Activated CD4-positive, alpha-beta T cell treated with anti-CD3 and anti-CD28 coated beads, Interleukin-2, amount 10 ng/mL, durations not matched to agents 7 days and 5 days (primary cell): ENCODE results near the gene TACC2. TPM values are rescaled to one million over a fixed set of nuclear protein-coding genes. Genes with fewer than 3 reads are reported as not detected.

ENCODE experiments used
- CTCF ChIA-PET: fragments of 350-600 bp; sonication (Branson Sonifier 250); formaldehyde crosslinking; loops from one replicate; lab custom pipeline; 2021; ENCODE audit warnings: antibody characterized with exemption; lab: Charles Lee
- POLR2A ChIA-PET: fragments of 350-600 bp; sonication (Branson Sonifier 250); formaldehyde crosslinking; loops from one replicate; lab custom pipeline; 2021; ENCODE audit warnings: antibody characterized with exemption; lab: Charles Lee
- DNase-seq: peaks from one replicate; pipeline ENCODE4 v3.0.0-alpha.2; 2020
- H3K27ac Mint-ChIP-seq: one replicate; pipeline ENCODE4 v1.8.0; 2021; ENCODE audit warnings: mild to moderate bottlenecking, moderate library complexity, mixed read lengths
- H3K27me3 Mint-ChIP-seq: one replicate; pipeline ENCODE4 v1.8.0; 2021; ENCODE audit warnings: mixed read lengths
- H3K36me3 Mint-ChIP-seq: one replicate; pipeline ENCODE4 v1.8.0; 2021; ENCODE audit warnings: low read depth, mixed read lengths
- H3K4me1 Mint-ChIP-seq: one replicate; pipeline ENCODE4 v1.8.0; 2021; ENCODE audit warnings: mixed read lengths
- H3K4me3 Mint-ChIP-seq: one replicate; pipeline ENCODE4 v1.8.0; 2021; ENCODE audit warnings: mild to moderate bottlenecking, moderate library complexity, mixed read lengths
- H3K9me3 Mint-ChIP-seq: one replicate; pipeline ENCODE4 v1.8.0; 2021; ENCODE audit warnings: mixed read lengths
- total RNA-seq, 2 experiments: library from RNA; stranded (reverse); gene quantifications; one replicate each; pipeline ENCODE4 v1.2.3, GENCODE V29; 2021

Gene TACC2
- total RNA-seq, 2 experiments from 2014 or later = not detected

- POLR2A ChIA-PET = no interaction called here
- H3K27ac Mint-ChIP-seq = no peak overlapping the region
- no peaks in the 10 kb centered on the region for H3K36me3 Mint-ChIP-seq
- DNase-seq = no peak
- H3K4me3 Mint-ChIP-seq = no peak overlapping the region
- H3K27me3 Mint-ChIP-seq = peaks cover 72% of the 10 kb centered on the region
- H3K4me1 Mint-ChIP-seq = no peaks in the 10 kb centered on the region
- CTCF ChIA-PET = interaction anchor here (1.6 kb wide), 1 partner anchor 11 kb away, joined by 3 read pairs; no protein-coding TSS in a partner anchor
- no peaks in the 10 kb centered on the region for H3K9me3 Mint-ChIP-seq
Measured at GRCh38 chr10:122163174-122164022, 174.4 kb downstream of the TACC2 start.

- H3K4me3 Mint-ChIP-seq = no peak overlapping the region
- H3K4me1 Mint-ChIP-seq = no peaks in the 10 kb centered on the region
- ChIA-PET CTCF (no interaction called here), POLR2A (no interaction called here)
- peaks cover 74% of the 10 kb centered on the region for H3K27me3 Mint-ChIP-seq
- H3K9me3 Mint-ChIP-seq = no peaks in the 10 kb centered on the region
- DNase-seq = no peak
- H3K36me3 Mint-ChIP-seq = no peaks in the 10 kb centered on the region
- peak overlapping the region; percentile 50 for H3K27ac Mint-ChIP-seq
Measured at GRCh38 chr10:122164023-122164601, 175.1 kb downstream of the TACC2 start.

GRCh38 chr10:122164815-122165483 is 176.0 kb downstream of the TACC2 start:
- ChIA-PET POLR2A (no interaction called here), CTCF (no interaction called here)
- Mint-ChIP-seq H3K9me3 (no peaks in the 10 kb centered on the region), H3K4me3 (no peak overlapping the region), H3K36me3 (no peaks in the 10 kb centered on the region), H3K27me3 (peaks cover 72% of the 10 kb centered on the region), H3K27ac (no peak overlapping the region), H3K4me1 (no peaks in the 10 kb centered on the region)
- DNase-seq = no peak

- H3K4me1 Mint-ChIP-seq = no peaks in the 10 kb centered on the region
- no peak overlapping the region for H3K27ac Mint-ChIP-seq
- H3K27me3 Mint-ChIP-seq = peaks cover 67% of the 10 kb centered on the region
- POLR2A ChIA-PET = no interaction called here
- CTCF ChIA-PET = no interaction called here
- no peak overlapping the region for H3K4me3 Mint-ChIP-seq
- no peaks in the 10 kb centered on the region for H3K9me3 Mint-ChIP-seq
- DNase-seq = no peak
- H3K36me3 Mint-ChIP-seq = no peaks in the 10 kb centered on the region
Measured at GRCh38 chr10:122165484-122166276, 176.7 kb downstream of the TACC2 start.

GRCh38 chr10:122168101-122168500 is 179.1 kb downstream of the TACC2 start:
- no peak overlapping the region for H3K4me3 Mint-ChIP-seq
- H3K9me3 Mint-ChIP-seq = no peaks in the 10 kb centered on the region
- H3K27me3 Mint-ChIP-seq = peaks cover 43% of the 10 kb centered on the region
- DNase-seq = no peak
- no peaks in the 10 kb centered on the region for H3K36me3 Mint-ChIP-seq
- H3K4me1 Mint-ChIP-seq = no peaks in the 10 kb centered on the region
- POLR2A ChIA-PET = no interaction called here
- CTCF ChIA-PET = interaction anchor here (0.6 kb wide), 1 partner anchor 1490 kb away, joined by 4 read pairs; no protein-coding TSS in a partner anchor
- no peak overlapping the region for H3K27ac Mint-ChIP-seq

- CTCF ChIA-PET = no interaction called here
- POLR2A ChIA-PET = no interaction called here
- peaks cover 42% of the 10 kb centered on the region for H3K27me3 Mint-ChIP-seq
Measured at GRCh38 chr10:122168598-122169394, 179.8 kb downstream of the TACC2 start.

GRCh38 chr10:122170802-122171201 is 181.8 kb downstream of the TACC2 start:
- no peaks in the 10 kb centered on the region for H3K4me1 Mint-ChIP-seq
- no peaks in the 10 kb centered on the region for H3K9me3 Mint-ChIP-seq
- no peak overlapping the region for H3K4me3 Mint-ChIP-seq
- no peaks in the 10 kb centered on the region for H3K36me3 Mint-ChIP-seq
- ChIA-PET CTCF (no interaction called here), POLR2A (no interaction called here)
- no peak overlapping the region for H3K27ac Mint-ChIP-seq
- H3K27me3 Mint-ChIP-seq = peaks cover 22% of the 10 kb centered on the region
- no peak for DNase-seq

More at GRCh38 chr10:122168598-122169394, 179.8 kb downstream of the TACC2 start:
- Mint-ChIP-seq H3K4me3 (no peak overlapping the region), H3K4me1 (no peaks in the 10 kb centered on the region), H3K27ac (no peak overlapping the region), H3K9me3 (no peaks in the 10 kb centered on the region), H3K36me3 (no peaks in the 10 kb centered on the region)
- no peak for DNase-seq

GRCh38 chr10:122171302-122172075 is 182.5 kb downstream of the TACC2 start:
- DNase-seq = no peak
- POLR2A ChIA-PET = no interaction called here
- Mint-ChIP-seq H3K36me3 (no peaks in the 10 kb centered on the region), H3K27me3 (peaks cover 16% of the 10 kb centered on the region), H3K27ac (no peak overlapping the region), H3K4me1 (no peaks in the 10 kb centered on the region), H3K9me3 (no peaks in the 10 kb centered on the region), H3K4me3 (no peak overlapping the region)
- CTCF ChIA-PET = no interaction called here

- H3K4me3 Mint-ChIP-seq = no peak overlapping the region
- no peak for DNase-seq
- POLR2A ChIA-PET = no interaction called here
- no peaks in the 10 kb centered on the region for H3K9me3 Mint-ChIP-seq
- H3K4me1 Mint-ChIP-seq = no peaks in the 10 kb centered on the region
- H3K27me3 Mint-ChIP-seq = peaks cover 13% of the 10 kb centered on the region
- no peak overlapping the region for H3K27ac Mint-ChIP-seq
- CTCF ChIA-PET = no interaction called here
- no peaks in the 10 kb centered on the region for H3K36me3 Mint-ChIP-seq
Measured at GRCh38 chr10:122172361-122173008, 183.5 kb downstream of the TACC2 start.

GRCh38 chr10:122173337-122173736 is 184.4 kb downstream of the TACC2 start:
- no peak for DNase-seq
- Mint-ChIP-seq H3K36me3 (no peaks in the 10 kb centered on the region), H3K9me3 (no peaks in the 10 kb centered on the region), H3K27me3 (peaks cover 14% of the 10 kb centered on the region), H3K27ac (no peak overlapping the region), H3K4me1 (no peaks in the 10 kb centered on the region), H3K4me3 (no peak overlapping the region)
- CTCF ChIA-PET = no interaction called here
- POLR2A ChIA-PET = no interaction called here

- Mint-ChIP-seq H3K4me1 (no peaks in the 10 kb centered on the region), H3K9me3 (no peaks in the 10 kb centered on the region), H3K4me3 (no peak overlapping the region), H3K36me3 (no peaks in the 10 kb centered on the region), H3K27ac (no peak overlapping the region), H3K27me3 (peaks cover 12% of the 10 kb centered on the region)
- no peak for DNase-seq
- ChIA-PET CTCF (interaction anchor here (0.5 kb wide), 1 partner anchor 605 kb away, joined by 3 read pairs; no protein-coding TSS in a partner anchor), POLR2A (no interaction called here)
Measured at GRCh38 chr10:122173766-122174435, 184.9 kb downstream of the TACC2 start.
